H1 (cell line): ENCODE data around the gene FIG4. TPM values are rescaled to one million over a fixed set of nuclear protein-coding genes. Genes with fewer than 3 reads are reported as not detected.
A peak's percentile ranks its signal among the peaks of the same experiment; 100 is the strongest.

ENCODE experiments used
- CTCF ChIA-PET: fragments of 300-600 bp; sonication (Branson Sonifier 250); formaldehyde crosslinking; loops from one replicate; lab custom pipeline; 2021; ENCODE audit not compliant: partially characterized antibody; lab: Charles Lee
- POLR2A ChIA-PET: fragments of 300-600 bp; sonication (Branson Sonifier 250); formaldehyde crosslinking; loops from one replicate; lab custom pipeline; 2021; ENCODE audit warnings: inconsistent platforms; ENCODE audit not compliant: partially characterized antibody; lab: Charles Lee
- DNase-seq, 2 experiments: peaks; one replicate each; pipeline versions ENCODE4 v3.0.0 to v3.0.0-alpha.2; 2010 to 2022; ENCODE audit warnings: low spot score in 2 of 2, low read depth in 1 of 2, mixed read lengths in 1 of 2
- FAIRE-seq: peaks from 2 replicates; lab custom pipeline; 2011; peaks lifted over from hg19 to GRCh38; lab: Jason Lieb, UNC
- H2AFZ ChIP-seq: 2 replicates; pipeline ENCODE4 v1.8.1; 2012; ENCODE audit warnings: low read length, inconsistent platforms
- H2AK5ac ChIP-seq: 2 replicates; pipeline ENCODE4 v1.6.1; 2013; ENCODE audit warnings: low read depth, low read length
- H2BK120ac ChIP-seq: replicated peaks from 2 replicates; pipeline ENCODE3; 2013; ENCODE audit warnings: low read depth, low read length, inconsistent platforms
- H2BK12ac ChIP-seq: 2 replicates; pipeline ENCODE4 v1.6.1; 2013; ENCODE audit warnings: low read depth, low read length
- H2BK15ac ChIP-seq: 2 replicates; pipeline ENCODE4 v1.6.1; 2013; ENCODE audit warnings: low read length
- H2BK20ac ChIP-seq: 2 replicates; pipeline ENCODE4 v1.6.1; 2013; ENCODE audit warnings: low read length
- H2BK5ac ChIP-seq: 2 replicates; pipeline ENCODE4 v1.6.1; 2013; ENCODE audit warnings: low read depth, low read length
- H3K14ac ChIP-seq: 2 replicates; pipeline ENCODE4 v1.6.1; 2013; ENCODE audit warnings: inconsistent platforms; ENCODE audit not compliant: insufficient read length
- H3K18ac ChIP-seq: 2 replicates; pipeline ENCODE4 v1.6.1; 2013; ENCODE audit warnings: low read length; ENCODE audit errors: extremely low read depth
- H3K23ac ChIP-seq: 2 replicates; pipeline ENCODE4 v1.6.1; 2013; ENCODE audit warnings: inconsistent platforms; ENCODE audit not compliant: insufficient read length
- H3K23me2 ChIP-seq: 2 replicates; pipeline ENCODE4 v1.6.1; 2013; ENCODE audit warnings: low read depth, low read length
- H3K27ac ChIP-seq: 2 replicates; pipeline ENCODE4 v1.6.1; 2011; ENCODE audit warnings: low read depth, low read length, inconsistent platforms
- H3K27me3 ChIP-seq, 4 experiments: replicated peaks in 1 of 4; 1 replicate in 1 of 4; 2 replicates in 3 of 4; pipeline versions ENCODE4 v1.6.1 to v1.8.1; 2011 to 2013; ENCODE audit warnings: low read length in 3 of 4, mild to moderate bottlenecking in 3 of 4, inconsistent platforms in 2 of 4, mixed read lengths in 2 of 4, moderate library complexity in 1 of 4; ENCODE audit not compliant: control insufficient read depth in 3 of 4, insufficient read depth in 3 of 4; ENCODE audit errors: extremely low read depth in 1 of 4
- H3K36me3 ChIP-seq, 4 experiments: 2 replicates each; pipeline versions ENCODE4 v1.6.1 to v1.8.1; 2011 to 2013; ENCODE audit warnings: mild to moderate bottlenecking in 4 of 4, low read length in 3 of 4, moderate library complexity in 2 of 4, control low read depth in 1 of 4, inconsistent platforms in 1 of 4; ENCODE audit not compliant: insufficient read depth in 4 of 4, control insufficient read depth in 2 of 4
- H3K4ac ChIP-seq: replicated peaks from 2 replicates; pipeline ENCODE3; 2013; ENCODE audit warnings: low read length, low read depth, mixed read lengths, inconsistent platforms; ENCODE audit not compliant: insufficient read length
- H3K4me1 ChIP-seq, 4 experiments: replicated peaks in 1 of 4; 1 replicate in 1 of 4; 2 replicates in 3 of 4; pipeline versions ENCODE4 v1.6.1 to v1.8.1; 2011 to 2013; ENCODE audit warnings: low read length in 3 of 4, inconsistent platforms in 2 of 4, mixed read lengths in 1 of 4; ENCODE audit not compliant: insufficient read depth in 4 of 4, control insufficient read depth in 3 of 4
- H3K4me2 ChIP-seq, 2 experiments: 2 replicates each; pipeline versions ENCODE4 v1.6.1 to v1.8.1; 2011 to 2013; ENCODE audit warnings: low read depth in 2 of 2, low read length in 2 of 2, control low read depth in 1 of 2, inconsistent platforms in 1 of 2, mild to moderate bottlenecking in 1 of 2; ENCODE audit not compliant: insufficient read depth in 1 of 2
- H3K4me3 ChIP-seq, 4 experiments: fragments of 200-600, 300-600 bp in 1 of 4; sonication (generic), shearing (Covaris generic), sonication (Bioruptor Twin) in 1 of 4; 2 replicates each; pipeline versions ENCODE4 v1.5.1 to v1.8.1; 2011 to 2016; ENCODE audit warnings: low read length in 4 of 4, low read depth in 3 of 4, control low read depth in 2 of 4, inconsistent platforms in 2 of 4, mild to moderate bottlenecking in 2 of 4, mixed read lengths in 1 of 4, moderate library complexity in 1 of 4; ENCODE audit not compliant: insufficient read depth in 2 of 4; ENCODE audit errors: extremely low read depth in 1 of 4
- H3K56ac ChIP-seq: replicated peaks from 2 replicates; pipeline ENCODE3; 2013; ENCODE audit warnings: low read depth, mild to moderate bottlenecking, mixed read lengths, low read length, inconsistent platforms; ENCODE audit not compliant: insufficient read length
- H3K79me1 ChIP-seq: 2 replicates; pipeline ENCODE4 v1.6.1; 2013; ENCODE audit warnings: low read depth, low read length, control low read depth
- H3K79me2 ChIP-seq, 2 experiments: 2 replicates each; pipeline versions ENCODE4 v1.6.1 to v1.8.1; 2012 to 2013; ENCODE audit warnings: low read length in 2 of 2, mild to moderate bottlenecking in 2 of 2, inconsistent platforms in 1 of 2; ENCODE audit not compliant: insufficient read depth in 2 of 2, control insufficient read depth in 1 of 2
- H3K9ac ChIP-seq, 4 experiments: replicated peaks in 1 of 4; 1 replicate in 1 of 4; 2 replicates in 3 of 4; pipeline versions ENCODE4 v1.6.1 to v1.8.1; 2011 to 2013; ENCODE audit warnings: low read depth in 3 of 4, low read length in 3 of 4, control low read depth in 2 of 4, mild to moderate bottlenecking in 2 of 4, moderate library complexity in 2 of 4, inconsistent platforms in 1 of 4; ENCODE audit errors: extremely low read depth in 1 of 4
- H3K9me3 ChIP-seq, 2 experiments: 2 replicates each; pipeline versions ENCODE4 v1.6.1 to v1.8.1; 2012 to 2013; ENCODE audit warnings: mild to moderate bottlenecking in 2 of 2, moderate library complexity in 2 of 2, control low read depth in 1 of 2, inconsistent platforms in 1 of 2, low read depth in 1 of 2, low read length in 1 of 2, mixed read lengths in 1 of 2; ENCODE audit not compliant: insufficient read depth in 2 of 2
- H4K20me1 ChIP-seq, 2 experiments: replicated peaks in 1 of 2; 2 replicates each; pipeline versions ENCODE3 to v1.8.1; 2011 to 2013; ENCODE audit warnings: inconsistent platforms in 2 of 2, low read length in 2 of 2, mild to moderate bottlenecking in 1 of 2; ENCODE audit not compliant: insufficient read depth in 2 of 2, control insufficient read depth in 1 of 2
- H4K5ac ChIP-seq: 2 replicates; pipeline ENCODE4 v1.6.1; 2013; ENCODE audit warnings: low read length, low read depth, mixed read lengths, inconsistent platforms; ENCODE audit not compliant: insufficient read length
- H4K8ac ChIP-seq: 2 replicates; pipeline ENCODE4 v1.8.0; 2013; ENCODE audit warnings: mild to moderate bottlenecking, moderate library complexity, low read length, inconsistent platforms; ENCODE audit not compliant: insufficient read depth; ENCODE audit errors: extremely low read depth
- H4K91ac ChIP-seq: replicated peaks from 2 replicates; pipeline ENCODE3; 2013; ENCODE audit warnings: low read length, mixed read lengths, inconsistent platforms; ENCODE audit not compliant: insufficient read length
- RAD21 ChIP-seq, 2 experiments: IDR thresholded peaks in 1 of 2; conservative IDR thresholded peaks in 1 of 2; 2 replicates each; pipeline ENCODE4 v1.6.1; 2011; ENCODE audit warnings: low read depth in 2 of 2, low read length in 2 of 2, improper control_type of control experiment in 1 of 2, inconsistent platforms in 1 of 2, mild to moderate bottlenecking in 1 of 2, moderate library complexity in 1 of 2
- SP4 ChIP-seq: IDR thresholded peaks from 2 replicates; pipeline ENCODE4 v1.6.1; 2012; ENCODE audit warnings: low read length, inconsistent platforms
- SUZ12 ChIP-seq: fragments of 200-600 bp; sonication (generic); IDR thresholded peaks from 2 replicates; pipeline ENCODE4 v1.6.1; 2012; ENCODE audit warnings: mild to moderate bottlenecking, inconsistent platforms, low read length, moderate library complexity, mixed read lengths
- USF2 ChIP-seq: IDR thresholded peaks from 2 replicates; pipeline ENCODE4 v1.6.1; 2011; ENCODE audit warnings: low read length, improper control_type of control experiment
- WGBS, 2 experiments: shearing (Covaris generic) in 1 of 2; methylation state at CpG; one replicate each; pipeline versions ENCODE4 v1.1.6 to v1.1.7; 2013 to 2015; ENCODE audit warnings: low lambda C conversion rate in 2 of 2, mixed read lengths in 2 of 2, inconsistent platforms in 1 of 2, low coverage in 1 of 2, missing lambda C conversion rate in 1 of 2; ENCODE audit not compliant: insufficient replicate concordance in 2 of 2, insufficient coverage in 1 of 2, insufficient read length in 1 of 2; ENCODE audit errors: extremely low coverage in 1 of 2, missing lambda C conversion rate in 1 of 2; 5-methylcytosine and 5-hydroxymethylcytosine counted together
- polyA plus RNA-seq, 7 experiments: library from polyadenylated mRNA; depleted of rRNA in 3 of 7; stranded (reverse) in 5 of 7; unstranded in 2 of 7; fragments of >200 nt in 5 of 7; fragments of 200-250 nt in 2 of 7; gene quantifications; 1 replicate in 5 of 7; 2 replicates in 1 of 7; 4 replicates in 1 of 7; pipeline versions ENCODE4 v1.2.1 to v1.2.3, GENCODE V29; 2011 to 2013; ENCODE audit warnings: missing spikeins in 2 of 7, mixed read lengths in 2 of 7
- total RNA-seq: library from RNA; stranded (reverse); fragmentation: NEBNext Ultra II Directional; extraction: Animal tissue kit (Norgen Biotek cat#: 25700); gene quantifications from 2 replicates; pipeline ENCODE4 v1.2.1, GENCODE V29; 2021

The FIG4 gene
- total and polyA plus RNA-seq, 2 of the 8 experiments (the other 6 are each of a cell fraction or from before 2014, with no cell fraction given) = 11.8 to 21.9 TPM

- Histone ChIP-seq H3K4me3 (no peak overlapping the region), H3K18ac (no peak overlapping the region), H2AK5ac (0 out of 2 replicates have a peak overlapping the region, but pooled peaks have one; percentile 18), H2BK20ac (no peak overlapping the region), H2AFZ (no peak overlapping the region), H3K36me3 (no peaks in the 10 kb centered on the region), H4K8ac (no peak overlapping the region), H4K20me1 (no peaks in the 10 kb centered on the region), H2BK120ac (no peak overlapping the region), H2BK15ac (no peak overlapping the region), H3K79me2 (peaks cover 0 to 36% of the 10 kb centered on the region in 2 experiments; a peak in 3 of 4 replicates), H3K4ac (no peak overlapping the region), H3K27me3 (no peaks in the 10 kb centered on the region), H4K5ac (no peak overlapping the region), H3K79me1 (0 out of 2 replicates have a peak, but pooled peaks cover 4% of the 10 kb centered on the region), H4K91ac (no peak overlapping the region), H3K4me2 (no peak overlapping the region), H2BK12ac (0 out of 2 replicates have a peak overlapping the region, but pooled peaks have one; percentile 1), H3K27ac (no peak overlapping the region), H3K23me2 (no peaks in the 10 kb centered on the region), H3K23ac (no peak overlapping the region), H3K4me1 (no peaks in the 10 kb centered on the region; a peak in 2 of 7 replicates), H3K9me3 (peaks cover 0 to 3% of the 10 kb centered on the region in 2 experiments; a peak in 2 of 4 replicates), H2BK5ac (no peak overlapping the region), H3K56ac (no peak overlapping the region), H3K14ac (no peak overlapping the region), H3K9ac (no peak overlapping the region)
- 73% methylated on average over 6 of the region's 6 CpGs; no CpG with 5 or more reads in 1 of the 2 experiments for WGBS, 2 experiments
- FAIRE-seq (peak; percentile 32), DNase-seq (no peak)
- ChIA-PET CTCF (interaction anchor here (0.6 to 7.8 kb wide), 8 partner anchors 8 to 685 kb away, joined by 3 to 129 read pairs (median 12); no protein-coding TSS in a partner anchor), POLR2A (no interaction called here)
- TF ChIP-seq USF2 = no peak
- no peak for TF ChIP-seq SUZ12
- TF ChIP-seq RAD21 (IDR thresholded peaks at IDR 0.05 in 1 of 2, conservative IDR thresholded peaks at IDR 0.05 in 1 of 2; ENCODE audit: low read depth in 2 of 2, low read length in 2 of 2) = no peak
- TF ChIP-seq SP4 = no peak
Measured at GRCh38 chr6:109706513-109706912, 15.4 kb downstream of the FIG4 start.
